GM12865 (cell line): ENCODE results near the gene TMEM52B.
A peak's percentile ranks its signal among the peaks of the same experiment; 100 is the strongest.

Experiments used
- DNase-seq: peaks from one replicate; pipeline ENCODE4 v3.0.0; 2010; ENCODE audit warnings: low read depth
- H3K4me3 ChIP-seq: 2 replicates; pipeline ENCODE4 v1.5.1; 2011; ENCODE audit warnings: mild to moderate bottlenecking, low read depth, low read length, control low read depth
- CTCF ChIP-seq: IDR thresholded peaks from 2 replicates; pipeline ENCODE4 v1.5.1; 2011; ENCODE audit warnings: low read length, control low read depth, low read depth, inconsistent platforms; ENCODE audit not compliant: insufficient read depth; ENCODE audit errors: missing control alignments

The TMEM52B gene

DNA sequence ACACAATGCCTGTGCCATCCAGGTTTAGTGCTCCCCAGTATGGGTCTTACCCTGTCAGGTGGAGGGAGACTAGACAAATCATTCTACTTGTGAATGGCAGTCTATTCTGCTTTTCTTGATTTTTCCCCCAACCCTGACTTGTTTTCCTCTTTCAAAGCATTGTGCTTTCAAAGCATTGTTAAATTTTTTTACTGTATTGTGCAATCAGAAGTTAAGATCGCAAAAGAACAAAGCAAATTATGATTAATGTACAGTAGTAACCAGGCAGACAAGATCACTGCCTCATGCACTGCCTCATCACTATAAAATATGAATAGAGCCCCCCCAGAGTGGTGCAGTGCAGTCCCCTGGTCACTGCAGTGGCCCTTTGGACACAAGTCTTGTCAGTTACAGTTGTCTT is 47.9 kb downstream of the TMEM52B start:
- no peak overlapping the region for H3K4me3 ChIP-seq
- no peak for DNase-seq
- TF ChIP-seq CTCF: no peak

GRCh38 chr12:10227648-10228047 is 48.8 kb downstream of the TMEM52B start:
- no peak for DNase-seq
- TF ChIP-seq CTCF: no peak
- no peak overlapping the region for H3K4me3 ChIP-seq

DNA sequence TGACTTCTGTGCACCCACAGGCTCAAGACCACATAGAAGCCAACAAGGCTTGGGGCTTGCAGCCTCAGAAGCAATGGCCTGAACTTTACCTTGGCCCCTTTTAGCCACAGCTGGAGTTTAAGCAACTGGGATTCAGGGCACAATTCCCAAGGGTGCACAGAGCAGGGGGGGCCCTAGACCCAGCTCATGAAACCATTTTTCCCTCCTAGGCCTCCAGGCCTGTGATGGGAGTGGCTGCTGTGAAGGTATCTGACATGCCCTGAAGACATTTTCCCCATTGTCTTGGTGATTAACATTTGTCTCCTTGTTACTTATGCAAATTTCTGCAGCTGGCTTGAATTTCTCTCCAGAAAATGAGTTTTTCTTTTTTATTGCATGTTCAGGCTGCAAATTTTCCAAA is 55.7 kb downstream of the TMEM52B start:
- TF ChIP-seq CTCF: no peak
- no peak for DNase-seq
- H3K4me3 ChIP-seq: no peak overlapping the region

DNA sequence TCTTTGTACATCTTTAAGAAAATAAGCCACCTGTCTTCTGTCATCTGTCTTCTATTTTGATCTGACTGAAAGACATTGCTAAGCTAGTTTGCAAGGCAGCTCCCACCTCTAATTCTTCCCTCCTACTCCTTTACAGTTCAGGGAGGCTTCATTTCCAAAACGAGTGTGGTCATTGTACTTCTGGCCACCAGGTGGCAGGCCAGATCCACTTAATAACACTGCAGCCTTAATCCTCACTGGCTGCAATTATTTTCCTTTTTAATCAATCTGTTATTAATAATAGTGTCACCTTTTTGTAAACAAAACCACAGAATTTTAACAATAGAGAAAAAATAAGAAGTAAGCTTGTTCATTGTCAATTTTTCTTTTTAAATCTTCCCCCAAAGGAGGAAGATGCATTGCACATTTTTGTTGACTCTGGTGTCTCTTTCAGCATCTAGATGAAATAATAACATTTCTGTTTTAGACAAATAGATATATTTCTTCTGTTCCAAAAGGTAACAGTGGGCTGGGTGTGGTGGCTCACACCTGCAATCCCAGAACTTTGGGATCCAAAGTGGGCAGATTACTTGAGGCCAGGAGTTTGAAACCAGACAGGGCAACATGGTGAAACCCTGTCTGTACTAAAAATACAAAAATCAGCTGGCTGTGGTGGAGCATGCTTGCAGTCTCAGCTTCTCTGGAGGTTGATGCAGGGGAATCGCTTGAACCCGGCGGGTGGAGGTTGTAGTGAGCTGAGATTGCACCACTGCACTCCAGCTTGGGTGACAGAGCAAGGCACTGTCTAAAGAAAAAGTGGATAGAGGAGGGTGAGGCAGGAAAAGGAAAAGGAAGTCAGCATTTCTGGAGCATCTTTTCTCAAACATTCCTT is 57.2 kb downstream of the TMEM52B start:
- DNase-seq: peak; percentile 60
- no peak overlapping the region for H3K4me3 ChIP-seq
- TF ChIP-seq CTCF: peak; percentile 67

DNA sequence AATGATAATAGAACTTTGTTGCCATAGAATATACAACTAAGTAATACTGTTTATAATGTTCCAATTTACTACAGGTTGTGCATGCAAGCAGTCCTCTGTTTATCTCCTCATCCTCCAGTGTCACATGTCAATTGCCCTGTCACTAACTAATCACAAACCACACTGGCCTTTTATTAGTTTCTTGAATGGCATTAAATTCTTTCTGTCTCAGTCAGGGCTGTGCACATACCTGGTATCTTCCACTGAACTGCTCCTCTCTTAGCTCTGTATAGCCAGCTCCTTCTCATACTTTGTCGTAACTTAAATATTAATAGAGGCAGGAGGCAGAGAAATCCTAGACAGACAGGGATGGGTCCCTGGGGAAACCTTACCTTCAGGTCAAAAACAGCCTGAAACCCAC is 57.9 kb downstream of the TMEM52B start:
- no peak overlapping the region for H3K4me3 ChIP-seq
- no peak for TF ChIP-seq CTCF
- DNase-seq: no peak

GRCh38 chr12:10238526-10238925 is 59.7 kb downstream of the TMEM52B start:
- no peak overlapping the region for H3K4me3 ChIP-seq
- TF ChIP-seq CTCF: no peak
- no peak for DNase-seq

DNA sequence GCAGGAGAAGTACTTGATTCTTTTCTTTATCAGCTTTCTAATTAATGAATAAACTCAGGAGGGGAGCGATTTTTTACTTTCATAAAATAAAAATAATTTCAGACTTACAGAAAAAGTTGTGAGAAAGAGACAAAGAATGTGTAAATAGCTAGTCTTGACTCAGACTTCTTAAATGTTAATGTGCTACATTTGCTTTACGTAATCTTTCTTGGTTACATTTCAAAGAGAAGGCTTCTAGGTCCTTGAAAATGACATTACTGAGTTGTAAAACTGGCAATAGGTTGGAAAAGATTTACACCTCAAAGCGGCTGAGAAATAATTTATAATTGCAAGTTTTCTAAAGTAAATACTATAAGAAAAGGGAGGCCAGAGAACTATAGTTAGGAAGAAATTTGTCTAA is 62.5 kb downstream of the TMEM52B start:
- no peak for TF ChIP-seq CTCF
- DNase-seq: no peak
- no peak overlapping the region for H3K4me3 ChIP-seq
